NCI-H82 treated with DMSO at 0.1 percent for 48 hours (cell line): ENCODE results near the gene COL26A1.
"Not testable (repeated sequence)": the region's sequence is repeated elsewhere in the genome, so short reads cannot be mapped to it uniquely, and the experiment has no call there.

Source experiments
- DNase-seq: peaks from one replicate; lab custom pipeline; 2025; ENCODE audit not compliant: unreplicated experiment; lab: John Stamatoyannopoulos, UW

The COL26A1 gene

DNA sequence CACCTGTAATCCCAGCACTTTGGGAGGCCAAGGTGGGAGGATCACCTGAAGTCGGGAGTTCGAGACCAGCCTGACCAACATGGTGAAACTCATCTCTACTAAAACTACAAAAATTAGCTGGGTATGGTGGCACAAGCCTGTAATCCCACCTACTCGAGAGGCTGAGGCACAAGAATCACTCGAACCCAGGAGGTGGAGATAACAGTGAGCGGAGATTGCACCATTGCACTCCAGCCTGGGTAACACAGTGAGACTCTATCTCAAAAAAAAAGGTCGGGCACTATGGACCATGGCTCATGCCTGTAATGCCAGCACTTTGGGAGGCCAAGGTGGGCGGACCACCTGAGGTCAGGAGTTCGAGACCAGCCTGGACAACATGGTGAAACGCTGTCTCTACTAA, 127.8 kb downstream of the COL26A1 start:
- not testable (repeated sequence) for DNase-seq

DNA sequence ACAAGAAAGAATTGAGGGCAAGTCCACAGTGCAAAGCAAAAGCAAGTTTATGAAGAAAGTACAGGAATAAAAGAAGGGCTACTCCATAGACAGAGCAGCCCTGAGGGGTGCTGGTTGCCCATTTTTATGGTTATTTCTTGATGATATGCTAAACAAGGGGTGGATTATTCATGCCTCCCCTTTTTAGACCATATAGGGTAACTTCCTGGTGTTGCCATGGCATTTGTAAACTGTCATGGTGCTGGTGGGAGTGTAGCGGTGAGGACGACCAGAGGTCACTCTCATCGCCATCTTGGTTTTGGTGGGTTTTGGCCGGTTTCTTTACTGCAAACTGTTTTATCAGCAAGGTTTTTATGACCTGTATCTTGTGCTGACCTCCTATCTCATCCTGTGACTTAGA, 128.8 kb downstream of the COL26A1 start:
- DNase-seq, result not testable (repeated sequence)

GRCh38 chr7:101494602-101495329, 132.1 kb downstream of the COL26A1 start:
- no peak for DNase-seq

- no peak for DNase-seq
These were observed 133.3 kb downstream of the COL26A1 start for GRCh38 chr7:101496017-101496416.

GRCh38 chr7:101501351-101501750, 138.7 kb downstream of the COL26A1 start:
- DNase-seq, result no peak

GRCh38 chr7:101502466-101503098, 139.9 kb downstream of the COL26A1 start:
- no peak for DNase-seq

DNA sequence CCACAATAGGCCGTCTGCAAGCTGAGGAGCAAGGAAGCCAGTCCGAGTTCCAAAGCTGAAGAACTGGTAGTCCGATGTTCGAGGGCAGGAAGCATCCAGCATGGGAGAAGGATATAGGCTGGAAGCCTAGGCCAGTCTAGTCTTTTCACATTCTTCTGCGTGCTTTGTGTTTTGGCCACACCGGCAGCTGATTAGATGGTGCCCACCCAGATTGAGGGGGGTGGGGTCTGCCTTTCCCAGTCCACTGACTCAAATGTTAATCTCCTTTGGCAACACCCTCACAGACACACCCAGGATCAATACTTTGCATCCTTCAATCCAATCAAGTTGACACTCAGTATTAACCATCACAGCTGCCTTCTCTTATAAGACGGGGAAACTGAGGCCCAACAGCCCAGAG, 142.8 kb downstream of the COL26A1 start:
- DNase-seq, result not testable (repeated sequence)

- no peak for DNase-seq
These were observed 143.9 kb downstream of the COL26A1 start for GRCh38 chr7:101506531-101506930.

GRCh38 chr7:101507327-101507726, 144.7 kb downstream of the COL26A1 start:
- no peak for DNase-seq

DNA sequence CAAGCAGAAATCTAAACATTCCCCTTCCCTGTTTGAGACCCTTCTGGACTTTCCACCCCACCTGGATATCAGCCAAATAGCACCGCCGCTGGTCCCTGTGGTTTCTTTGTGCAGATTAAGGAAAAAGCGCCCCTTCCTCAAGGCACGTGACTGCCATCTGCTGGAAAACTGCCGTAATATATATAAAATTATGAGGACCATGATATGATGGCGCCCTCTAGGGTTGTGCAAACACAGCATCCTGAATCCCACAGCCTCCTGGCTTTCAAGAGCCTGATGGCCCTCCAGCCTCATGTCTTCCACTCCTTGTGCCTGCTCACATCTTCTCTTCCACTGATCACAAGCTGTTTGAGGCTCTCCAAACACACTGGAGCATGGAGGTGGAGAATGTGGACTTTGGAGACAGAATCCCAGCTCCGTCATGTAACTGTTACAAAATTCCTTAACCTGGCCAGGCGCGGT, 145.1 kb downstream of the COL26A1 start:
- DNase-seq, result peak; percentile 18

GRCh38 chr7:101510297-101510696, 147.6 kb downstream of the COL26A1 start:
- DNase-seq, result no peak

- DNase-seq, result no peak
These were observed 149.3 kb downstream of the COL26A1 start for GRCh38 chr7:101511965-101512364.

DNA sequence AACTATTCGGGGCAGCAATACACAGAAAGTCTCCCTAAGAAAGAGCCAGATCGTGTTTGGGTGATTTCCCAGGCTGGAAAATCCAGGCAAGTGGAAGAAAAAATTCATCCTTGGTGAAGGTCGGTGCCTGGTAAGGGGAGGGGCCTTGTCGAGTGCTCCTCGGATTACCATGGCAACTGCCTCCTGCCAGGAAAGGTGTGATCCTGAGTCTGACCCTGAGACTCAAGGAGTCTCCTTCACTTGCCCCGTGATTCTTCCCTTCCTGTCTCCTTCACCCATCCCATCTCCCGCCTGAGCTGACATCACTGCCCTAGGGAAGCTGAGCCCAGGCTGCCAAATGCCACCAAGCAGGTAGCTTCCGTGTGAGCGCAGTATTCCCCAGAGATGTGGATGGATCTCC, 154.2 kb downstream of the COL26A1 start:
- DNase-seq, result no peak

GRCh38 chr7:101517304-101517703, 154.6 kb downstream of the COL26A1 start:
- no peak for DNase-seq

- DNase-seq, result no peak
These were observed 155.7 kb downstream of the COL26A1 start for GRCh38 chr7:101518336-101518735.

GRCh38 chr7:101519324-101520023, 156.8 kb downstream of the COL26A1 start:
- DNase-seq, result no peak

GRCh38 chr7:101521430-101521925, 158.8 kb downstream of the COL26A1 start:
- DNase-seq, result no peak

GRCh38 chr7:101522021-101522420, 159.3 kb downstream of the COL26A1 start:
- DNase-seq, result no peak

- DNase-seq, result no peak
These were observed 165.4 kb downstream of the COL26A1 start for GRCh38 chr7:101527844-101528667.

DNA sequence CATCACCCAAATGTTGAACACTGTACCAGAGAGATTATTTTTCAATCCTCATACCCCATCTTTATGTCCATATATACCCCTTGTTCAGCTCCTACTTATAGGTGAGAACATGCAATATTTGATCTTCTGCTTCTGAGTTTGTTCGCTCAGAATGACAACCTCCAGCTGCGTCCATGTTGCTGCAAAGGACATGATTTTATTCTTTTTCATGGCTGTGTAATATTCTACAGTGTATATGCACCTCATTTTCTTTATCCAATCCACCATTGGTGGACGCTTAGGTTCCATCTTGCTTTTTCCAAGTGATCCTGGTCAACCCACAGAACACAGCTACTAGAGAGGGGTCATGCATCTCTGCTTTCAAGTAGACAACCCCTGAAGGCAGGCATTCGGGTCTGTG, 166.9 kb downstream of the COL26A1 start:
- no peak for DNase-seq
